Neural progenitor cell (in vitro differentiated cells): Measurements from ENCODE around the gene TMIGD3. TPM values are rescaled to one million over a fixed set of nuclear protein-coding genes. Genes with fewer than 3 reads are reported as not detected.

Experiments
- DNase-seq: peaks from one replicate; pipeline ENCODE4 v3.0.0-alpha.2; 2016; ENCODE audit warnings: low spot score
- H2AFZ ChIP-seq: fragments of 200-600 bp; sonication (generic); replicated peaks from 2 replicates; pipeline ENCODE4 v1.6.1; 2016; ENCODE audit warnings: antibody characterized with exemption
- H3F3A ChIP-seq: fragments of 200-600 bp; sonication (generic); 2 replicates; pipeline ENCODE4 v1.6.1; 2016; ENCODE audit warnings: antibody characterized with exemption, low read depth
- H3K27ac ChIP-seq: fragments of 200-600 bp; sonication (generic); 2 replicates; pipeline ENCODE4 v1.5.1; 2016; ENCODE audit warnings: mild to moderate bottlenecking
- H3K27me3 ChIP-seq: fragments of 200-600 bp; sonication (generic); 2 replicates; pipeline ENCODE4 v1.6.1; 2016; ENCODE audit warnings: mild to moderate bottlenecking, moderate library complexity
- H3K36me3 ChIP-seq: fragments of 200-600 bp; sonication (generic); 2 replicates; pipeline ENCODE4 v1.5.1; 2016
- H3K4me1 ChIP-seq: fragments of 200-600 bp; sonication (generic); 2 replicates; pipeline ENCODE4 v1.6.1; 2016; ENCODE audit warnings: mixed run types
- H3K4me2 ChIP-seq: fragments of 200-600 bp; sonication (generic); 2 replicates; pipeline ENCODE4 v1.6.1; 2016
- H3K4me3 ChIP-seq: fragments of 200-600 bp; sonication (generic); 2 replicates; pipeline ENCODE4 v1.5.1; 2016
- H3K79me2 ChIP-seq: fragments of 200-600 bp; sonication (generic); 2 replicates; pipeline ENCODE4 v1.6.1; 2016; ENCODE audit warnings: low read depth
- H3K9ac ChIP-seq: fragments of 200-600 bp; sonication (generic); 2 replicates; pipeline ENCODE4 v1.6.1; 2016
- H3K9me3 ChIP-seq: fragments of 200-600 bp; sonication (generic); 2 replicates; pipeline ENCODE4 v1.5.1; 2016; ENCODE audit warnings: low read depth
- H4K20me1 ChIP-seq: fragments of 200-600 bp; sonication (generic); 2 replicates; pipeline ENCODE4 v1.6.1; 2016; ENCODE audit warnings: low read depth
- H3K27ac Mint-ChIP-seq: 3 replicates; pipeline ENCODE4 v1.8.0; 2021; ENCODE audit warnings: mixed read lengths
- H3K27me3 Mint-ChIP-seq: 2 replicates; pipeline ENCODE4 v1.8.0; 2022; ENCODE audit warnings: low read depth, mild to moderate bottlenecking, inconsistent platforms, moderate library complexity, mixed read lengths; ENCODE audit not compliant: insufficient read depth
- H3K36me3 Mint-ChIP-seq: 3 replicates; pipeline ENCODE4 v1.8.0; 2021; ENCODE audit warnings: mixed read lengths
- H3K4me1 Mint-ChIP-seq: 3 replicates; pipeline ENCODE4 v1.8.0; 2021; ENCODE audit warnings: mixed read lengths
- H3K4me3 Mint-ChIP-seq: 3 replicates; pipeline ENCODE4 v1.8.0; 2021; ENCODE audit warnings: mild to moderate bottlenecking, moderate library complexity, mixed read lengths
- H3K9me3 Mint-ChIP-seq: 3 replicates; pipeline ENCODE4 v1.8.0; 2020; ENCODE audit warnings: mixed read lengths
- EZH2 ChIP-seq: fragments of 200-600 bp; sonication (generic); IDR thresholded peaks from 2 replicates; pipeline ENCODE4 v1.6.1; 2017; ENCODE audit warnings: antibody characterized with exemption, mild to moderate bottlenecking, moderate library complexity
- EZH2phosphoT487 ChIP-seq: fragments of 200-600 bp; sonication (generic); IDR thresholded peaks from 2 replicates; pipeline ENCODE4 v1.6.1; 2017; ENCODE audit warnings: antibody characterized with exemption
- total RNA-seq: library from RNA; depleted of rRNA; stranded (reverse); fragments of >200 nt; gene quantifications from 2 replicates; pipeline ENCODE4 v1.2.3, GENCODE V29; 2015; ENCODE audit warnings: low replicate concordance
- TF ChIP-seq, protein P1 (sequence below): fragments of 200-600 bp; sonication (generic); IDR thresholded peaks from 2 replicates; pipeline ENCODE4 v1.5.1; 2017; ENCODE audit warnings: antibody characterized with exemption, mild to moderate bottlenecking

The TMIGD3 gene
- not detected in 2 replicates for total RNA-seq

- Mint-ChIP-seq H3K36me3 (no peaks in the 10 kb centered on the region), H3K27ac (no peak within 1 kb of the TSS), H3K9me3 (no peaks in the 10 kb centered on the region), H3K27me3 (no peaks in the 10 kb centered on the region), H3K4me1 (peaks cover 11% of the 10 kb centered on the region), H3K4me3 (no peak within 1 kb of the TSS)
- Histone ChIP-seq H3K9me3 (no peaks in the 10 kb centered on the region), H3K36me3 (no peaks in the 10 kb centered on the region), H3K27ac (no peak within 1 kb of the TSS), H3K27me3 (no peaks in the 10 kb centered on the region), H2AFZ (no peak within 1 kb of the TSS), H3K4me3 (no peak within 1 kb of the TSS), H3K4me1 (peaks cover 5% of the 10 kb centered on the region), H3K9ac (no peak within 1 kb of the TSS), H3F3A (peaks cover 5% of the 10 kb centered on the region), H3K79me2 (no peaks in the 10 kb centered on the region), H4K20me1 (no peaks in the 10 kb centered on the region), H3K4me2 (no peak within 1 kb of the TSS)
- DNase-seq = no peak
- TF ChIP-seq EZH2phosphoT487 = no peak
- no peak for TF ChIP-seq EZH2
- TF ChIP-seq, protein P1, sequence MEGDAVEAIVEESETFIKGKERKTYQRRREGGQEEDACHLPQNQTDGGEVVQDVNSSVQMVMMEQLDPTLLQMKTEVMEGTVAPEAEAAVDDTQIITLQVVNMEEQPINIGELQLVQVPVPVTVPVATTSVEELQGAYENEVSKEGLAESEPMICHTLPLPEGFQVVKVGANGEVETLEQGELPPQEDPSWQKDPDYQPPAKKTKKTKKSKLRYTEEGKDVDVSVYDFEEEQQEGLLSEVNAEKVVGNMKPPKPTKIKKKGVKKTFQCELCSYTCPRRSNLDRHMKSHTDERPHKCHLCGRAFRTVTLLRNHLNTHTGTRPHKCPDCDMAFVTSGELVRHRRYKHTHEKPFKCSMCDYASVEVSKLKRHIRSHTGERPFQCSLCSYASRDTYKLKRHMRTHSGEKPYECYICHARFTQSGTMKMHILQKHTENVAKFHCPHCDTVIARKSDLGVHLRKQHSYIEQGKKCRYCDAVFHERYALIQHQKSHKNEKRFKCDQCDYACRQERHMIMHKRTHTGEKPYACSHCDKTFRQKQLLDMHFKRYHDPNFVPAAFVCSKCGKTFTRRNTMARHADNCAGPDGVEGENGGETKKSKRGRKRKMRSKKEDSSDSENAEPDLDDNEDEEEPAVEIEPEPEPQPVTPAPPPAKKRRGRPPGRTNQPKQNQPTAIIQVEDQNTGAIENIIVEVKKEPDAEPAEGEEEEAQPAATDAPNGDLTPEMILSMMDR = no peak
Measured at GRCh38 chr1:111503585-111504060, at the start of gene TMIGD3, which contains the start of gene ADORA3. Gene TMIGD3, minus strand, starts transcription at chr1:111503633. Its CDS starts 279 bp downstream, at chr1:111503354. Gene ADORA3, minus strand, starts transcription at chr1:111503633. Its CDS starts 279 bp downstream, at chr1:111503354.

GRCh38 chr1:111553196-111553595 lies 49.8 kb upstream of the TMIGD3 start:
- H3K9me3 ChIP-seq = no peaks in the 10 kb centered on the region
- H3K4me3 ChIP-seq = no peak overlapping the region
- DNase-seq = no peak
- Mint-ChIP-seq H3K27ac (no peak overlapping the region), H3K4me1 (no peaks in the 10 kb centered on the region), H3K36me3 (no peaks in the 10 kb centered on the region), H3K27me3 (no peaks in the 10 kb centered on the region), H3K9me3 (no peaks in the 10 kb centered on the region), H3K4me3 (no peak overlapping the region)
- H3K36me3 ChIP-seq = no peaks in the 10 kb centered on the region
- H3K27me3 ChIP-seq = no peaks in the 10 kb centered on the region
- H3K79me2 ChIP-seq = no peaks in the 10 kb centered on the region
- H4K20me1 ChIP-seq = no peaks in the 10 kb centered on the region
- no peak overlapping the region for H3K27ac ChIP-seq
- no peaks in the 10 kb centered on the region for H3F3A ChIP-seq
- H2AFZ ChIP-seq = no peak overlapping the region
- H3K4me1 ChIP-seq = no peaks in the 10 kb centered on the region
- no peak overlapping the region for H3K9ac ChIP-seq
- TF ChIP-seq EZH2 = no peak
- TF ChIP-seq, protein P1 = no peak
- no peak for TF ChIP-seq EZH2phosphoT487
- no peak overlapping the region for H3K4me2 ChIP-seq

DNA sequence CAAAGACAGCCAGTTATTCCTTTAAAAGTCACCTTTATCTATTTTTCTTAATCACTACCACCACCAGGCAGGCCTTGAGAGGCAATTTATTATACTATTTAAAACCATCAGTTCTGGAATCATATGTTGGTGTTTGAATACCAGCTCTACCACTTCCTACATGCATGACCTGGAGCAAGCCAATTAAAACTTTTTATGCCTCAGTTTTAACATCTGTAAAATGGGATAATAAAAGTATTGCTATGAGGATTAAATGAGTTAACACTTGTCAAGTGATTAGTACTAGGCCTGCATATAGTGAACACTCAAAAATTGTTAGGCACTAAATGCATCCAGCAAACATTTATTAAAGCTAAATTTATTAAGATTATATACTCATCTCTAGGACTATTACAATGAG lies 49.2 kb upstream of the TMIGD3 start:
- H3K9me3 ChIP-seq = no peaks in the 10 kb centered on the region
- no peaks in the 10 kb centered on the region for H3F3A ChIP-seq
- H3K4me1 Mint-ChIP-seq = no peaks in the 10 kb centered on the region
- H3K4me2 ChIP-seq = no peak overlapping the region
- TF ChIP-seq EZH2 (no peak), EZH2phosphoT487 (no peak)
- TF ChIP-seq, protein P1 = no peak
- no peak overlapping the region for H3K4me3 Mint-ChIP-seq
- no peak for DNase-seq
- no peaks in the 10 kb centered on the region for H3K79me2 ChIP-seq
- no peak overlapping the region for H3K27ac ChIP-seq
- H4K20me1 ChIP-seq = no peaks in the 10 kb centered on the region
- no peak overlapping the region for H2AFZ ChIP-seq
- H3K4me1 ChIP-seq = no peaks in the 10 kb centered on the region
- H3K36me3 Mint-ChIP-seq = no peaks in the 10 kb centered on the region
- no peaks in the 10 kb centered on the region for H3K36me3 ChIP-seq
- H3K4me3 ChIP-seq = no peak overlapping the region
- H3K27me3 ChIP-seq = no peaks in the 10 kb centered on the region
- H3K9me3 Mint-ChIP-seq = no peaks in the 10 kb centered on the region
- H3K27me3 Mint-ChIP-seq = no peaks in the 10 kb centered on the region
- H3K27ac Mint-ChIP-seq = no peak overlapping the region
- no peak overlapping the region for H3K9ac ChIP-seq
